IPS-15b (cell line): ENCODE data around the gene FOXB2.
"Not testable (repeated sequence)": the region's sequence is repeated elsewhere in the genome, so short reads cannot be mapped to it uniquely, and the experiment has no call there.

Source experiments
- H3K27me3 ChIP-seq: one replicate; pipeline ENCODE4 v1.6.1; 2013; ENCODE audit warnings: low read length; ENCODE audit not compliant: control insufficient read depth, insufficient read depth
- H3K36me3 ChIP-seq: one replicate; pipeline ENCODE4 v1.6.1; 2013; ENCODE audit warnings: low read length; ENCODE audit not compliant: control insufficient read depth, insufficient read depth
- H3K4me1 ChIP-seq: one replicate; pipeline ENCODE4 v1.6.1; 2013; ENCODE audit warnings: mild to moderate bottlenecking, low read length; ENCODE audit not compliant: control insufficient read depth, insufficient read depth
- H3K4me3 ChIP-seq: one replicate; pipeline ENCODE4 v1.5.1; 2013; ENCODE audit warnings: low read depth, low read length
- H3K9ac ChIP-seq: one replicate; pipeline ENCODE4 v1.6.1; 2013; ENCODE audit warnings: low read depth, mild to moderate bottlenecking, low read length
- H3K9me3 ChIP-seq: one replicate; pipeline ENCODE4 v1.6.1; 2013; ENCODE audit warnings: mild to moderate bottlenecking, low read length; ENCODE audit not compliant: control insufficient read depth, insufficient read depth

Gene FOXB2

DNA sequence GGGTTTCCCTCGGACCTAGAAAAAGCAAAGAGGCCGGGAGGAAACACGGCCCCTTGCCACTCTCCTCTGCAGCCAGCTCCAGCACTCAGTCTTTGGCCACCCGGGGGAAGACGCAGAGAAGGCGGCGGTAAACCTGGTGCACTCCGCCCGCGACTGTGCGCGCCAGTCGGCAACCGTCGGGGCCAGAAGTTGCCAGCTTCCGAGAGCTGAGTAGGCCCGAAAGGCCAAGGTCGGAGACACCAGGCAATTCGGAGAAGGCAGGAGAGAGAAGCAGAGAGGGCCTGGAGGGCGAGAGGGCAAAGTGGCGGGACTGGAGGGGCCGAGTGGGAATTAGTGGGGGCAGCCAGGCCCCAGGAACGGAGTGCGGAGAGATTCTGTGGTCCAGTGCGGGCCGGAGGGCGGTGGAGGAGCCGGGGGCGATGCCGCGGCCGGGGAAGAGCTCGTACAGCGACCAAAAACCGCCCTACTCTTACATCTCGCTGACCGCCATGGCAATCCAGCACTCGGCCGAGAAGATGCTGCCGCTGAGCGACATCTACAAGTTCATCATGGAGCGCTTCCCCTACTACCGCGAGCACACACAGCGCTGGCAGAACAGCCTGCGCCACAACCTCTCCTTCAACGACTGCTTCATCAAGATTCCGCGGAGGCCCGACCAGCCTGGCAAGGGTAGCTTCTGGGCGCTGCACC lies at the start of gene FOXB2:
TSS of gene FOXB2 (plus strand) at position 420 of the 690 bp plus-strand sequence. CDS start at position 420, 0 bp downstream.
- Histone ChIP-seq H3K9ac (no peak within 1 kb of the TSS), H3K4me1 (peaks cover 24% of the 10 kb centered on the region), H3K9me3 (no peaks in the 10 kb centered on the region), H3K36me3 (no peaks in the 10 kb centered on the region), H3K4me3 (peak within 1 kb of the TSS; percentile 64), H3K27me3 (peaks cover 95% of the 10 kb centered on the region)

DNA sequence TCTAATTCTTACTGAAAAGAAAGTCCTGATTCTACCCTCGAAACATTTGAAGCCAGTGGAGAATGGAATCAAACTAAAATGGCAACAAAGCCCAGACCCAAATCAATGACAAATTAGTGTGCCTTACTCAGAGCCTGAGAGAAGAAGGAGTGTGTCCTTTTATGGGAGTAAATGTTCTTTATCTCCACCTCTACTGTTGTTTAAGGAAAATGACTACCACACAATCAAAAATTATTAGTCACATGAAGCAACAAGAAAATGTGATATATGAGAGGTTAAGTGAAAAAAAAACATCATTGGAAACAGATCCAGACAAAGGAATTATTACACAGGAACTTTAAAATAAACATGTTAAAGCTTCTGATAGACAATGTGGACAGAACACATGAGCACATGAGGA lies 49.7 kb upstream of the FOXB2 start:
- Histone ChIP-seq H3K4me3 (no peak overlapping the region), H3K36me3 (no peaks in the 10 kb centered on the region), H3K27me3 (no peaks in the 10 kb centered on the region), H3K4me1 (no peaks in the 10 kb centered on the region), H3K9me3 (no peaks in the 10 kb centered on the region), H3K9ac (no peak overlapping the region)

DNA sequence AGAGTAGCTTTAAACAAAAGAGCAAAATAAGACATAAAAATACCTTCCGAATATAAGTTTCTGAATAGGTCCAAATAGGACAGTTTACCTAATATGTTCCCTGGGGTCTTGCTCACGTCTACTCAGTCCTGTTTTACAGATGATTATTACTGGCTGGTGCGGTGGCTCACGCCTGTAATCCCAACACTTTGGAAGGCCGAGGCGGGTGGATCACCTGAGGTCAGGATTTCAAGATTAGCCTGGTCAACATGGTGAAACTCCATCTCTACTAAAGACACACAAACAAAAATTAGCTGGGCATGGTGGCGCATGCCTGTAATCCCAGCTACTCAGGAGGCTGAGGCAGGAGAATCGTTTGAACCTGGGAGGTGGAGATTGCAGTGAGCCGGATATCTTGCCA lies 40.6 kb upstream of the FOXB2 start:
- H3K27me3 ChIP-seq, H3K9me3 ChIP-seq, H3K36me3 ChIP-seq, H3K9ac ChIP-seq, H3K4me3 ChIP-seq, H3K4me1 ChIP-seq: not testable (repeated sequence)

DNA sequence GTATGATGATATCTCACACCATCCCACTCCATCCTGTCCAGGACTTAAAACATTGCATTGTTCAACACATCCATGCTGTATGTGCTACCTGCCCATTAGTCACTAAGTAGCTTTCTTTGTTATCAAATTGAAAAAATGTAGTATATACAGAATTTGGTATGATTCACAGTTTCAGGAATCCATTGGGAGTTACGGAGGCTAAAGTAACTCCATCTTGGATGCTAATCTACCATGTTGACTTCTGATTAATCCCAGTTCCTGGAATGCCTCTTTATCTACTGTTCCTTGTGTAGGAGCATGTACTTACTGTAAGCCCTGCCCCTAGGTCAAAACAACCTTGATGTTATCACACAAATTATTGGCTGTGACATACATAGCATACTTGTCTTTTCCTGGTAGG lies 38.9 kb upstream of the FOXB2 start:
- H3K9me3 ChIP-seq = no peaks in the 10 kb centered on the region
- H3K27me3 ChIP-seq = no peaks in the 10 kb centered on the region
- no peaks in the 10 kb centered on the region for H3K36me3 ChIP-seq
- H3K4me3 ChIP-seq = no peak overlapping the region
- H3K4me1 ChIP-seq = no peaks in the 10 kb centered on the region
- no peak overlapping the region for H3K9ac ChIP-seq

DNA sequence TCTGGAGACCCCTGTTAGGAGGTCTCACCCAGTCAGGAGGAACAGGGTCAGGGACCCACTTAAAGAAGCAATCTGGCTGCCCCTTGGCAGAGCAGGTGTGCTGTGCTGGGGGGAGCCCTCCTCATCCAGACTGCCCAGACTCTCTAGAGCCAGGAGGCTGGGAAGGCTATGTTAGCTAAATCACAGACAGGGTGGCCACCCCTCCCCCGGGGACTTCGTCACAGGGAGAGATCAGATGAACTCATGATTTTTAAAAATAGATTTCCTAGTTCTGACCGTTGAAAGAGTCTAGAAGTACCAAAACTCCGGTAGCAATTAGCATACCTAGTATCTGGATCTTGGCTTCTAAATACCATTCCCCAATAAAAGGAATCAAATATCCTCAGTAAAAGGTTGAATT lies 35.0 kb upstream of the FOXB2 start:
- H3K4me3 ChIP-seq = no peak overlapping the region
- H3K36me3 ChIP-seq = no peaks in the 10 kb centered on the region
- no peak overlapping the region for H3K9ac ChIP-seq
- no peaks in the 10 kb centered on the region for H3K9me3 ChIP-seq
- H3K4me1 ChIP-seq = no peaks in the 10 kb centered on the region
- no peaks in the 10 kb centered on the region for H3K27me3 ChIP-seq

DNA sequence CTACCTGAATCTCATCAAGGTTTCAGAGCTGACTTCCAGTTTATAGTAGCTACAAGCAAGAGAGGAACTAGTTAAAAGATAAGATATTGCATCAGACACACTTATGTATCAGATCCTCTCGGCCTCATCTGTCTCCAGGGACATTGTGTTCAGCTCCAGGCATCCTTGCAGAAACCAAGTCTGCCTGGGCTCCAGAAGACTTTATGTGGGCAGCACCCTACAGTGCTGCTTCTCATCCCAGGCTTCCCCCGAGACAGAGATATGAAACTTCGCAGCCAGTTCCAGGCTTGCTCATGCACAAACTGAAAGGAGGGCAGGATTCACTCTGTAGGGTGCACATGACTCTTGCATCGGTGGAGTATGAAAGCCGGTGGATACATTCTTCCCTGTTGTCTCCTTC lies 33.9 kb upstream of the FOXB2 start:
- Histone ChIP-seq H3K36me3 (no peaks in the 10 kb centered on the region), H3K9ac (no peak overlapping the region), H3K9me3 (no peaks in the 10 kb centered on the region), H3K27me3 (no peaks in the 10 kb centered on the region), H3K4me3 (no peak overlapping the region), H3K4me1 (no peaks in the 10 kb centered on the region)

DNA sequence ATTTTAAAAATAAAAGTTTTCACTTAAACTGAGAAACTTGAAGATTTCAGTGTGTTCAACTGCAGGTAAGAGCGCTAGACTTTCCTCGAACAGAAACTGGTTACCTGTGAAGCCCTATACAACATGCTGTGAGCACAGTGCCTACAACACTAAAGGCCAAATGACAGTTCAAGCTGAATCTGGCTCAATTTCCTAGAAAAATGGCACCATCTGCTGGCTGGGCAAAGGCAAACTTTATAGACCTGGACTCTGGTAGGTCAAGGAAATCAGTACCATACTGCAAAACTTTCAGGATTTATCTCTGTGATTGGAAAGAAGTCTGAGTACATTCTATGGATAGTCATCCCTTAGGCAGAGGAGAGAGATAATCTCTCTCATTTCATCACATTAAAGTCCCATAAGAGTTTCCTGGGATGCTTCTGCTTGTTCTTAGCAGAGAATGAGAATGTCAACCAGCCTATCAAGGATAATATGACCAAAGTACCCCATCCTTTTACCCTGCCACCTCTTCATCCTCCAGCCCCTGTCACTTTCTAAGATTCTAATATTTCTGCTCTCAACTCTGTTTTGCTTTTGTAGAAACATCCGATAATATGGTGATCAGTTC lies 31.8 kb upstream of the FOXB2 start:
- Histone ChIP-seq H3K27me3 (no peaks in the 10 kb centered on the region), H3K9ac (no peak overlapping the region), H3K4me1 (no peaks in the 10 kb centered on the region), H3K36me3 (no peaks in the 10 kb centered on the region), H3K4me3 (no peak overlapping the region), H3K9me3 (no peaks in the 10 kb centered on the region)

DNA sequence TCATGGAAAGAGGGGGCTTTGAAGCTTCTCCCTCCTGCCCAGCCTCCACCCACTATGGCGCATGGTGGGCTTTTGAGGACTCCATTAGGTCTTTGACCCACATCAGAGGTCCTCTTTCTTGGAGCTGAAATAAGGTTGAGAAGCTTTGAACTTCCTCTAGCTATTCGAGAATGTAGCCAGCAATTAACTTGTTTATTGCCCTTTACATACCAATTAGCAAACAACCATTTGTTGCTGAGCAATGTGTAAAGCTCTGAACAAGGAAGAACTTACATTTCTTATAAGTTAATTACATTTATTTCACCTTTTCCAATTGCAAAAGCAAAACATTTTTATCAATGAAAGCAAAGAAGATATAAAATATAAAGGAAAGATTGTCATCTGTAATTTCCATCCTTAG lies 30.5 kb upstream of the FOXB2 start:
- no peaks in the 10 kb centered on the region for H3K36me3 ChIP-seq
- H3K4me3 ChIP-seq = no peak overlapping the region
- H3K9ac ChIP-seq = no peak overlapping the region
- H3K27me3 ChIP-seq = no peaks in the 10 kb centered on the region
- no peaks in the 10 kb centered on the region for H3K4me1 ChIP-seq
- no peaks in the 10 kb centered on the region for H3K9me3 ChIP-seq

DNA sequence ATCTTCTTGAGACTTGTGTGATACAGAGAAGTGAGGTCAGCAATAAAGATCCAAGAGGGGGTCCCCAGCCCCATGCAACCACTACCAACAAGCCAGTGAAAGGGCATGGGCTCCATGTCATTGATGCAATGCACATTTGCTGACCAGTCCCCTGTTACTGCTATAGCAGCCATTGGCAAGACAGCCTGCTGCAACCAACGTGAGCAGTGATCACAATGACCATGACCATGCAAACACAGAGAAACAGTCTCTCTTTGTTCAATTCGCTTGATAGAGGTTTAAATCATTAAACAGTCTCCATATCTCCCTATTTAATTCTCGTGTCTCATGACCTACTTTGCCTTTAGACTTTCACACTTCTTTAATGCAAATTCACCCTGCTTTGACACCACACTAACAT lies 30.0 kb upstream of the FOXB2 start:
- no peaks in the 10 kb centered on the region for H3K4me1 ChIP-seq
- H3K36me3 ChIP-seq = no peaks in the 10 kb centered on the region
- H3K9me3 ChIP-seq = no peaks in the 10 kb centered on the region
- H3K4me3 ChIP-seq = no peak overlapping the region
- H3K9ac ChIP-seq = no peak overlapping the region
- no peaks in the 10 kb centered on the region for H3K27me3 ChIP-seq

DNA sequence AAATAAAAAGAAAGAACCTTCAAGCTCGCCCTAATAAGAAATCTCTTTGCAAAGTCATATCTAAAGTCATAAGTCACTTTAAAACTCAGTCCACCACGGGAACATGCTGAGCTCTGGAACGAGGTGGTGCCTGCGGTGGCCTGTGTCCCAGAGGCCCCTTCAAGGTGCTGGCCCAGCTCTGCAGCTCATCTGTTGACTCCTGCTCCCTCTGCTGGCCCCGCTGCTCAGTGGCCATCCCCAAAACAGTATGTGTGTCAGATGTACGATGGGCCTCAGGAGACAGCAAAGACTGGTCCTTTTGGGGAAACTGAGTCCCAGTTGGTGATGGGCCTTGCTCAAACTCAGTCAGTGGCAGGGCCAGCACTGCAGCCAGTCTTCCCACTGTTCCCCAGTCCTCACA lies 22.8 kb upstream of the FOXB2 start:
- Histone ChIP-seq H3K27me3 (no peaks in the 10 kb centered on the region), H3K9me3 (no peaks in the 10 kb centered on the region), H3K36me3 (no peaks in the 10 kb centered on the region), H3K4me3 (no peak overlapping the region), H3K9ac (no peak overlapping the region), H3K4me1 (no peaks in the 10 kb centered on the region)

DNA sequence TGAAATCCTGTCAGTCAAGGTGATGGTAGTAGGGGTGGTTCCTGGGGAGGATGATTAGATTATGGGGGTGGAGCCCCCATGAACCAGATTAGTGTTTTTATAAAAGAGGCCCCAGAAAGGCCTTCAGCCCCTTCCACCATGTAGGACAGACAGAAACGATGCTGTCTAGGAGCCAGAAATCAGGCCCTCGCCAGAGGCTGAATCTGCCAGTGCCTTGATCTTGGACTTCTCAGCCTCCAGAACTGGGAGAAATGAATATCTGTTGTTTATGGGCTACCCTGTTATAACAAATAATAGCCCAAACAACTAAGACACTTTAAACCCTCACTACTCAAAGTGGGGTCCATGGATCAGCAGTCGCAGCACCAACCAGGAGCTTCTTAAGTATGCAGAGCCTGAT lies 20.2 kb upstream of the FOXB2 start:
- no peaks in the 10 kb centered on the region for H3K4me1 ChIP-seq
- H3K9me3 ChIP-seq = no peaks in the 10 kb centered on the region
- no peaks in the 10 kb centered on the region for H3K27me3 ChIP-seq
- no peak overlapping the region for H3K9ac ChIP-seq
- no peak overlapping the region for H3K4me3 ChIP-seq
- H3K36me3 ChIP-seq = no peaks in the 10 kb centered on the region

DNA sequence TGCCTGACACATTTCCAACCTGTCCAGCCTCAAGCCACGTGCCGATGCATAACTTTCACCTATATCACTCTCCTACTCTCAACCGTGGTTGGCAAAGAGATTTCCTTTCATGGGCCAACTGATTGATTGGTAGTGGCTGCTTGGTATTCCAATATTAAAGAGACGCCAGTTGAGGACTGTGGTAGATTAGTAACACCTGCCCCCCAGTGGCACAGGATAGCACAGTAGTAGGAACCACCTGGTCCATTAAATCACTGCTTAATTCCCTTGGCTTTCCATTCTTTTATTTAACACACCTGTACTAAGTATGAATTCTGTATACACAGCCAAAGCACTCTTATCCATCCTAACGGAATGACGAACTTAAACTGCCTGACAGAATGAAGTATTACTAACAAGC lies 19.1 kb upstream of the FOXB2 start:
- H3K36me3 ChIP-seq = no peaks in the 10 kb centered on the region
- no peaks in the 10 kb centered on the region for H3K9me3 ChIP-seq
- H3K27me3 ChIP-seq = no peaks in the 10 kb centered on the region
- no peaks in the 10 kb centered on the region for H3K4me1 ChIP-seq
- no peak overlapping the region for H3K4me3 ChIP-seq
- H3K9ac ChIP-seq = no peak overlapping the region
